SU-DHL-6 (cell line): ENCODE data around the gene TFPI2.

Source experiments
- H2AFZ ChIP-seq: fragments of 200-600 bp; sonication (generic); 2 replicates; pipeline ENCODE4 v1.6.1; 2014; ENCODE audit warnings: low read depth, mild to moderate bottlenecking, moderate library complexity, mixed read lengths, antibody characterized with exemption, low read length; ENCODE audit not compliant: severe bottlenecking
- H3F3A ChIP-seq: fragments of 200-600 bp; shearing (Covaris generic); 2 replicates; pipeline ENCODE4 v1.6.0; 2016; ENCODE audit warnings: antibody characterized with exemption, mild to moderate bottlenecking; ENCODE audit not compliant: insufficient read depth
- H3K27ac ChIP-seq: fragments of 200-600 bp; sonication (generic); 2 replicates; pipeline ENCODE4 v1.5.1; 2016; ENCODE audit warnings: low read depth, mild to moderate bottlenecking, low read length, moderate library complexity, mixed read lengths
- H3K27me3 ChIP-seq: fragments of 200-600 bp; sonication (generic), shearing (Covaris generic); 2 replicates; pipeline ENCODE4 v1.6.0; 2014; ENCODE audit warnings: mild to moderate bottlenecking, low read length
- H3K36me3 ChIP-seq: fragments of 200-600 bp; sonication (generic); 2 replicates; pipeline ENCODE4 v1.6.1; 2014; ENCODE audit warnings: mild to moderate bottlenecking, low read length, mixed read lengths
- H3K4me2 ChIP-seq: fragments of 300-600, 200-600 bp; shearing (Covaris generic), sonication (generic); 2 replicates; pipeline ENCODE4 v1.6.0; 2014; ENCODE audit warnings: low read length, low read depth, mild to moderate bottlenecking; ENCODE audit not compliant: poor library complexity, severe bottlenecking
- H3K4me3 ChIP-seq: fragments of 200-600 bp; sonication (generic); 2 replicates; pipeline ENCODE4 v1.5.1; 2014; ENCODE audit warnings: antibody characterized with exemption, low read length, mild to moderate bottlenecking, mixed read lengths; ENCODE audit not compliant: insufficient read depth, poor library complexity, severe bottlenecking
- H3K79me2 ChIP-seq: fragments of 200-600 bp; sonication (generic); 2 replicates; pipeline ENCODE4 v1.6.1; 2014; ENCODE audit warnings: mild to moderate bottlenecking, low read length, moderate library complexity; ENCODE audit not compliant: insufficient read depth
- H3K9ac ChIP-seq: fragments of 200-600 bp; sonication (generic); 2 replicates; pipeline ENCODE4 v1.7.0; 2014; ENCODE audit warnings: mild to moderate bottlenecking, low read length
- H3K9me2 ChIP-seq: fragments of 200-600 bp; sonication (generic); replicated peaks from 2 replicates; pipeline ENCODE4 v1.6.1; 2014; ENCODE audit warnings: low read length; ENCODE audit not compliant: insufficient read depth
- H3K9me3 ChIP-seq: fragments of 200-600 bp; sonication (generic); 2 replicates; pipeline ENCODE4 v1.6.1; 2014; ENCODE audit warnings: low read length, mixed read lengths; ENCODE audit not compliant: insufficient read depth
- H4K20me1 ChIP-seq: fragments of 200-600 bp; sonication (generic); 2 replicates; pipeline ENCODE4 v1.6.1; 2014; ENCODE audit warnings: low read depth, mild to moderate bottlenecking, antibody characterized with exemption, low read length, moderate library complexity, mixed read lengths
- CTCF ChIP-seq: fragments of 200-600 bp; sonication (generic); IDR thresholded peaks from one replicate; pipeline ENCODE4 v1.5.1; 2017; ENCODE audit warnings: antibody characterized with exemption, mild to moderate bottlenecking, low read length, moderate library complexity; ENCODE audit not compliant: insufficient read depth, poor library complexity, severe bottlenecking
- EZH2phosphoT487 ChIP-seq: fragments of 200-600 bp; sonication (generic), shearing (Covaris generic); conservative IDR thresholded peaks from 2 replicates; pipeline ENCODE4 v1.6.1; 2018; ENCODE audit warnings: mild to moderate bottlenecking, antibody characterized with exemption, low read length, moderate library complexity, mixed read lengths

Gene TFPI2

GRCh38 chr7:93837245-93837644 is 53.3 kb downstream of the TFPI2 start:
- no peaks in the 10 kb centered on the region for H3K27me3 ChIP-seq

GRCh38 chr7:93836116-93836515 is 54.4 kb downstream of the TFPI2 start:
- TF ChIP-seq EZH2phosphoT487 (no peak), CTCF (no peak)
- H3K9me2 ChIP-seq: no peaks in the 10 kb centered on the region
- no peak overlapping the region for H3K27ac ChIP-seq
- H4K20me1 ChIP-seq: no peaks in the 10 kb centered on the region
- H3K9ac ChIP-seq: no peak overlapping the region
- no peaks in the 10 kb centered on the region for H3K9me3 ChIP-seq
- H3K27me3 ChIP-seq: no peaks in the 10 kb centered on the region; the same call in 1 of the 2 replicates
- H3K79me2 ChIP-seq: no peaks in the 10 kb centered on the region
- H3F3A ChIP-seq: no peaks in the 10 kb centered on the region
- H3K4me2 ChIP-seq: no peak overlapping the region
- no peak overlapping the region for H2AFZ ChIP-seq
- no peak overlapping the region for H3K4me3 ChIP-seq
- no peaks in the 10 kb centered on the region for H3K36me3 ChIP-seq

More at GRCh38 chr7:93837245-93837644, 53.3 kb downstream of the TFPI2 start:
- Histone ChIP-seq H3K9ac (no peak overlapping the region), H3K36me3 (no peaks in the 10 kb centered on the region), H3K79me2 (no peaks in the 10 kb centered on the region), H2AFZ (no peak overlapping the region), H3K9me3 (no peaks in the 10 kb centered on the region), H3K9me2 (no peaks in the 10 kb centered on the region), H3F3A (no peaks in the 10 kb centered on the region), H3K4me3 (no peak overlapping the region), H4K20me1 (no peaks in the 10 kb centered on the region), H3K4me2 (no peak overlapping the region), H3K27ac (no peak overlapping the region)
- TF ChIP-seq EZH2phosphoT487 (no peak), CTCF (no peak)

- no peaks in the 10 kb centered on the region for H3K9me2 ChIP-seq
- no peak overlapping the region for H3K4me3 ChIP-seq
- no peaks in the 10 kb centered on the region; the same call in 1 of the 2 replicates for H3K27me3 ChIP-seq
- no peaks in the 10 kb centered on the region for H4K20me1 ChIP-seq
- no peaks in the 10 kb centered on the region for H3K36me3 ChIP-seq
- H3K4me2 ChIP-seq: no peak overlapping the region
- no peak overlapping the region for H2AFZ ChIP-seq
- TF ChIP-seq CTCF (no peak), EZH2phosphoT487 (no peak)
- no peak overlapping the region for H3K9ac ChIP-seq
- H3K9me3 ChIP-seq: no peaks in the 10 kb centered on the region
- no peak overlapping the region for H3K27ac ChIP-seq
- H3K79me2 ChIP-seq: no peaks in the 10 kb centered on the region
- H3F3A ChIP-seq: no peaks in the 10 kb centered on the region
Measured at GRCh38 chr7:93835702-93836101, 54.9 kb downstream of the TFPI2 start.
